HG03280 (cell line): Measurements from ENCODE around the gene FAM47B.

Experiments used
- ATAC-seq: cut with Tn5 transposase; IDR thresholded peaks from one replicate; pipeline ENCODE4 v1.9.1; 2021; ENCODE audit warnings: mild to moderate bottlenecking, moderate library complexity; ENCODE audit not compliant: unreplicated experiment

The FAM47B gene

GRCh38 chrX:34942496-34942895 lies at the start of gene FAM47B:
Gene FAM47B, plus strand, starts transcription at chrX:34942796. Its CDS starts 36 bp downstream, at chrX:34942832.
- no peak for ATAC-seq

DNA sequence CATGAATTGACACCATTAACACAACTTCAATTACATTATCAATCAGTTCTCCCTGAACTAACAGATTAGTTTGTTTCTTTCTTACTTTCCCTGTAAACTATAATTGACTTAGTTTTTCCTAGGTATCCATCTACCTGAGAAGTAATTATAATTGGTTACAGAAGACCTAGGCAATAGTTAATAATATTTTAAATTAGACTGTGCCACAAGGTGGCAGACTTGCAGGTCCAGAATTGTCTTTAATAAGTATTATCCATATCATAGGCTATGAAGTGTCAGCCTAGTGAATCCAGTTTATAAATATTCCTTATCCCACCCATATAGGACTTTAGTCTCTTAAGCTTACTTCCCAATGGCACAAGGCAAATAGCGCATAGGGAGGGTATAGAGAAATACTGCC lies 48.9 kb upstream of the FAM47B start:
- ATAC-seq: no peak

- no peak for ATAC-seq
Measured at GRCh38 chrX:34900691-34901090, 41.9 kb upstream of the FAM47B start.

- no peak for ATAC-seq
Measured at GRCh38 chrX:34901761-34902160, 40.8 kb upstream of the FAM47B start.

GRCh38 chrX:34903316-34903715 lies 39.3 kb upstream of the FAM47B start:
- no peak for ATAC-seq

GRCh38 chrX:34909151-34909550 lies 33.4 kb upstream of the FAM47B start:
- ATAC-seq: no peak

GRCh38 chrX:34915463-34916225 lies 27.0 kb upstream of the FAM47B start:
- ATAC-seq: no peak

DNA sequence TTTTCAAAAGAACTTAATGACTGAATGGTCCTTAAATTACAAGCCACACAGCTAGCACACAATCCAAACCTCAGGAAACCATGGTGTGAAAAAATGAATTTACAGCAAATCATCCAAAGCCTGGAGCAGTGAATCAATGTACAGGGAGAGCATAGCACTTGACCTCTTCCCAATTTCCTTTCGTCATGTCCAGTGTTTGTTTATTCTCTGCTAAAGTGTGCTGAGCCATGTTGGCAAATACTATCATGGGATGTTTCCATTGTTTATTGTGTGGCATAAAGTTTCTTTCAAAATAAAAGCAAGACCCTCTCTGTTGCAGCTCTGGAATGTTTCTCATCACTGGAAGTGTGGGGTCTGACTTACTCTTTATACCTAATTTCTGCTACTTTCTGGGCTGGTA lies 25.4 kb upstream of the FAM47B start:
- ATAC-seq: no peak

- no peak for ATAC-seq
Measured at GRCh38 chrX:34918091-34918736, 24.4 kb upstream of the FAM47B start.

DNA sequence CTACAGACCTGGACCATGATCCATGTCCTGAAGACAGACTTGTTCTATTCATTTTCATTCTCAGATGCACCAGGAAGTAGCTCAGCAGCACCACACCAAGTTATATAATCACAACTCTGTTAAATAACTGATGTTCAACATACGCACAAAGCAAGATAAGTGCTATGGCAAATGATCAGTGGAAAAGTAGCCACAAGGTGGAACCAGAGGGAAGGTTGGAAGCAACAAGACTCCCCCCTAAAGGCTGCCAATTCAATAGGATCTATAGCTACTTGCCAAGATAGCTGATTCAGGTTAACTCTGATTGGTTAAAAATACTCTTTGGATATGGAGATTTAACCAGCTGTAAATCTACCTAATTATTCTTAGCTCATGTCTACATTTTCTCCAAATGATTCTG lies 23.7 kb upstream of the FAM47B start:
- no peak for ATAC-seq

DNA sequence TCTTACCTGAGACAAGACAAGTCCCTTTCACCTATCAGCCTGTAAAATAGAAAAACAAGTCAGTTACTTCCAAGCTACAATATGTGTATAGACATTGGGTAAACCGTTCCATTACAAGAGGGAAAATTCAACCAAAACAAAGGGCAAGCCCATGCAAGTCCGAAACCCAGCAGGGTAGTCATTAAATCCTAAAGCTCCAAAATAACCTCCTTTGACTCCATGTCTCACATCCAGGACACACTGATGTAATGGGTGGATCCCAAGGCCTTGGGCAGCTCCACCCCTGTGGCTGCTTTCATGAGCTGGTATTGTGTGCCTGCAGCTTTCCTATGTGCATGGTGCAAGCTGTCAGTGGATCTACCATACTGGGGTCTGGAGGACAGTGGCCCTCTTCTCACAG lies 14.7 kb upstream of the FAM47B start:
- ATAC-seq: no peak

GRCh38 chrX:34943235-34943634 lies 639 bp downstream of the FAM47B start:
- ATAC-seq: no peak

- ATAC-seq: no peak
Measured at GRCh38 chrX:34956916-34957315, 14.3 kb downstream of the FAM47B start.

GRCh38 chrX:34961662-34962061 lies 19.1 kb downstream of the FAM47B start:
- no peak for ATAC-seq

- ATAC-seq: no peak
Measured at GRCh38 chrX:34972206-34972605, 29.6 kb downstream of the FAM47B start.

DNA sequence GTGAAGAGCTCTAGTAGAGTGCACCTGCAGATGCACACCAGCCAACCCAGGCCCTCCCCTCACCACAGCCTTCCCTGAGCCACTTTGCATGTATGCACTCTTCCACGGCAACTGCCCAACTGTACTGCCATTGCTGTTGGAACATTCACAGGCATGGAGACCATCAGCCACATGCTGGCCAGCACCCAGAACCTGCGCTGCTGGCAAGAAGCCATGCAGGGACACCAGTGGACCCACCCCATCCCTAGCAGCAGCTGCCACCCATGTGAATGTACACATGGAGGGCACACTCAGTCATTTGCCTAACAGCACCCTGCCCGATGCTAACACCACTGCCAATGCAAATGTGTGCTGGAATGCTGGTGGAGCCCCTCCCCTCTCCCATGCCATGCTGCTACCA lies 35.6 kb downstream of the FAM47B start:
- ATAC-seq: no peak

DNA sequence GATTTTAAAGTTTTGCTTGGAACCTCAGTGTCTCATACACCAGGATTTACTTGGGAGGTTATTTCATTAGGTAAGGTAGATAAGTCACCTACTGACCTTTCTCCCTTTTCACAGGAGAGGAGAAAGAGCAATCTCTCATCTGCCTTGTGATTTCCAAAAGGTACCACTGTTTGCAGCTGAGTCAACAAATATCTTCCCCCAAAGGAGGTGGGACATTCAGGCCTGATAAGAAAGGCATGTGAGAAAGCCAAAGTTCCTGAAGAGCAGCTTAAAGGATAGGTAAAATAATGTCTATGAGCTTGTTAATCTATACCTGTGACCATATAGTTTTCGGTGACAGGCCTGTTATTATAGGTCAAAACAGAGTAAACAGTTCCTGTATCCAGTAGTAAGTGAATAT lies 45.0 kb downstream of the FAM47B start:
- no peak for ATAC-seq
